ENCODE measurements around the gene C1orf105. TPM values are rescaled to one million over a fixed set of nuclear protein-coding genes. Genes with fewer than 3 reads are reported as not detected.
"Not testable (repeated sequence)": the region's sequence is repeated elsewhere in the genome, so short reads cannot be mapped to it uniquely, and the experiment has no call there.

Gene C1orf105
- total RNA-seq, 1 donor from 2014 or later = 6.5 TPM

GRCh38 chr1:172473842-172474241 is 53.4 kb downstream of the C1orf105 start:
- no peak for DNase-seq (ENCODE audit: low spot score)
- intact Hi-C loops (cut with DNase I) = no loop called here

- intact Hi-C loops (cut with DNase I) = no loop called here
- DNase-seq (ENCODE audit: low spot score) = no peak
Observed at GRCh38 chr1:172476218-172476811, 55.8 kb downstream of the C1orf105 start.

GRCh38 chr1:172477216-172477615 is 56.7 kb downstream of the C1orf105 start:
- intact Hi-C loops (cut with DNase I) = no loop called here

GRCh38 chr1:172477741-172478140 is 57.3 kb downstream of the C1orf105 start:
- DNase-seq (ENCODE audit: low spot score) = no peak
- intact Hi-C loops (cut with DNase I) = no loop called here

More at GRCh38 chr1:172477216-172477615, 56.7 kb downstream of the C1orf105 start:
- no peak for DNase-seq (ENCODE audit: low spot score)

GRCh38 chr1:172478485-172478884 is 58.0 kb downstream of the C1orf105 start:
- DNase-seq (ENCODE audit: low spot score) = no peak
- intact Hi-C loops (cut with DNase I) = no loop called here

- intact Hi-C loops (cut with DNase I) = no loop called here
- no peak for DNase-seq (ENCODE audit: low spot score)
Observed at GRCh38 chr1:172480431-172480830, 59.9 kb downstream of the C1orf105 start.

- intact Hi-C loops (cut with DNase I) = no loop called here
- DNase-seq (ENCODE audit: low spot score) = no peak
Observed at GRCh38 chr1:172482044-172482443, 61.6 kb downstream of the C1orf105 start.

GRCh38 chr1:172483448-172483847 is 63.0 kb downstream of the C1orf105 start:
- no peak for DNase-seq (ENCODE audit: low spot score)
- intact Hi-C loops (cut with DNase I) = no loop called here

- no peak for DNase-seq (ENCODE audit: low spot score)
- intact Hi-C loops (cut with DNase I) = no loop called here
Observed at GRCh38 chr1:172484252-172484651, 63.8 kb downstream of the C1orf105 start.

GRCh38 chr1:172485626-172486025 is 65.1 kb downstream of the C1orf105 start:
- intact Hi-C loops (cut with DNase I) = no loop called here

GRCh38 chr1:172486805-172487454 is 66.4 kb downstream of the C1orf105 start:
- no peak for DNase-seq (ENCODE audit: low spot score)
- intact Hi-C loops (cut with DNase I) = no loop called here

More at GRCh38 chr1:172485626-172486025, 65.1 kb downstream of the C1orf105 start:
- DNase-seq (ENCODE audit: low spot score) = no peak

- intact Hi-C loops (cut with DNase I) = no loop called here
- DNase-seq (ENCODE audit: low spot score) = no peak
Observed at GRCh38 chr1:172487550-172487949, 67.1 kb downstream of the C1orf105 start.

- DNase-seq (ENCODE audit: low spot score) = no peak
- intact Hi-C loops (cut with DNase I) = no loop called here
Observed at GRCh38 chr1:172488393-172488792, 67.9 kb downstream of the C1orf105 start.

- intact Hi-C loops (cut with DNase I) = no loop called here
Observed at GRCh38 chr1:172489847-172490246, 69.4 kb downstream of the C1orf105 start.

GRCh38 chr1:172492421-172492820 is 71.9 kb downstream of the C1orf105 start:
- intact Hi-C loops (cut with DNase I) = no loop called here
- DNase-seq (ENCODE audit: low spot score) = no peak

More at GRCh38 chr1:172489847-172490246, 69.4 kb downstream of the C1orf105 start:
- no peak for DNase-seq (ENCODE audit: low spot score)

GRCh38 chr1:172494166-172494565 is 73.7 kb downstream of the C1orf105 start:
- intact Hi-C loops (cut with DNase I) = no loop called here
- DNase-seq (ENCODE audit: low spot score) = no peak

- DNase-seq (ENCODE audit: low spot score); intact Hi-C loops (cut with DNase I): not testable (repeated sequence)
Observed at GRCh38 chr1:172496127-172496526, 75.6 kb downstream of the C1orf105 start.

- no peak for DNase-seq (ENCODE audit: low spot score)
- intact Hi-C loops (cut with DNase I) = no loop called here
Observed at GRCh38 chr1:172496678-172497077, 76.2 kb downstream of the C1orf105 start.

GRCh38 chr1:172497230-172497629 is 76.7 kb downstream of the C1orf105 start:
- intact Hi-C loops (cut with DNase I) = no loop called here
- DNase-seq (ENCODE audit: low spot score) = no peak

GRCh38 chr1:172498857-172499256 is 78.4 kb downstream of the C1orf105 start:
- no peak for DNase-seq (ENCODE audit: low spot score)
- intact Hi-C loops (cut with DNase I) = no loop called here

GRCh38 chr1:172499636-172500141 is 79.2 kb downstream of the C1orf105 start:
- no peak for DNase-seq (ENCODE audit: low spot score)

More at GRCh38 chr1:172499636-172500141, 79.2 kb downstream of the C1orf105 start:
- intact Hi-C loops (cut with DNase I) = no loop called here
